K562 (cell line): ENCODE results near the gene PLCB3. TPM values are rescaled to one million over a fixed set of nuclear protein-coding genes. Genes with fewer than 3 reads are reported as not detected.

Experiments used
- CTCFL ChIP-seq: IDR thresholded peaks from 2 replicates; pipeline ENCODE4 v1.6.1; 2011; ENCODE audit warnings: borderline replicate concordance, low read depth, mild to moderate bottlenecking, moderate library complexity, low read length; ENCODE audit not compliant: insufficient read depth, poor library complexity, severe bottlenecking
- DMBX1 ChIP-seq: fragments of 250-450 bp; sonication (Bioruptor Pico); IDR thresholded peaks from 2 replicates; pipeline ENCODE4 v1.8.0; 2022; ENCODE audit warnings: inconsistent platforms, mild to moderate bottlenecking, moderate library complexity, borderline replicate concordance
- ELF4 ChIP-seq: fragments of 450-650 bp; formaldehyde crosslinking; IDR thresholded peaks from 2 replicates; pipeline ENCODE4 v1.4.0; 2022; ENCODE audit warnings: missing genetic modification characterization
- FOSL1 ChIP-seq: fragments of 200-800 bp; sonication (Bioruptor generic); conservative IDR thresholded peaks from 2 replicates; pipeline ENCODE4 v1.6.1; 2016; ENCODE audit warnings: missing genetic modification characterization, missing compliant biosample characterization
- HOXB6 ChIP-seq: fragments of 250-450 bp; sonication (Bioruptor Pico); IDR thresholded peaks from 2 replicates; pipeline ENCODE4 v1.5.1; 2022; ENCODE audit warnings: mild to moderate bottlenecking, borderline replicate concordance
- MTF1 ChIP-seq: fragments of 250-450 bp; sonication (Bioruptor Pico); IDR thresholded peaks from 2 replicates; pipeline ENCODE4 v1.9.0; 2021; ENCODE audit warnings: moderate library complexity, mild to moderate bottlenecking, inconsistent platforms, borderline replicate concordance
- NFIX ChIP-seq: fragments of 250-450 bp; sonication (Bioruptor Pico); IDR thresholded peaks from 2 replicates; pipeline ENCODE4 v1.4.0; 2020; ENCODE audit warnings: low read depth, mild to moderate bottlenecking, moderate library complexity
- NFRKB ChIP-seq: fragments of 450-650 bp; IDR thresholded peaks from 2 replicates; pipeline ENCODE4 v1.6.1; 2016; ENCODE audit warnings: low read depth
- OTX1 ChIP-seq: fragments of 450-650 bp; formaldehyde crosslinking; IDR thresholded peaks from 2 replicates; pipeline ENCODE4 v1.4.0; 2022; ENCODE audit warnings: mild to moderate bottlenecking
- PRDM10 ChIP-seq: fragments of 450-650 bp; IDR thresholded peaks from 2 replicates; pipeline ENCODE4 v1.6.1; 2018; ENCODE audit not compliant: partially characterized antibody
- TAF7 ChIP-seq: fragments of 450-650 bp; IDR thresholded peaks from 2 replicates; pipeline ENCODE4 v1.6.1; 2016; ENCODE audit warnings: missing genetic modification characterization, missing compliant biosample characterization
- YY1 ChIP-seq, 3 experiments: IDR thresholded peaks; 2 replicates each; pipeline ENCODE4 v1.6.1; 2011; ENCODE audit warnings: low read length in 2 of 3, mild to moderate bottlenecking in 2 of 3, moderate library complexity in 2 of 3, borderline replicate concordance in 1 of 3, control low read depth in 1 of 3, low read depth in 1 of 3; ENCODE audit not compliant: insufficient read depth in 3 of 3, insufficient replicate concordance in 2 of 3, control insufficient read depth in 1 of 3, insufficient read length in 1 of 3; ENCODE audit errors: extremely low read depth in 1 of 3
- ZNF639 ChIP-seq, 2 experiments: fragments of 200-800 bp in 1 of 2; sonication (Bioruptor generic) in 1 of 2; sonication (generic) in 1 of 2; formaldehyde crosslinking in 1 of 2; IDR thresholded peaks in 1 of 2; conservative IDR thresholded peaks in 1 of 2; 2 replicates each; pipeline versions ENCODE4 v1.5.0 to v1.6.1; 2016 to 2020; ENCODE audit warnings: missing compliant biosample characterization in 1 of 2, missing genetic modification characterization in 1 of 2, missing genetic modification reagents in 1 of 2
- ZNF740 ChIP-seq, 3 experiments: fragments of 200-800 bp in 1 of 3; sonication (Bioruptor generic) in 1 of 3; sonication (generic) in 1 of 3; formaldehyde crosslinking in 1 of 3; IDR thresholded peaks; 2 replicates each; pipeline versions ENCODE4 v1.6.1 to v1.8.0; 2016 to 2022; ENCODE audit warnings: mild to moderate bottlenecking in 2 of 3, missing compliant biosample characterization in 2 of 3, missing genetic modification characterization in 2 of 3, missing genetic modification reagents in 1 of 3
- polyA plus RNA-seq, 8 experiments: library from polyadenylated mRNA; depleted of rRNA in 4 of 8; stranded (reverse) in 5 of 8; unstranded in 3 of 8; fragments of >200 nt; fragmentation: Nextera tagmentation in 2 of 8; fragmentation: Illumina TruSeq in 1 of 8; extraction: Ambion mirVana in 2 of 8; extraction: Trizol in 1 of 8; gene quantifications; 2 replicates each; pipeline versions ENCODE4 v1.2.1 to v1.2.3, GENCODE V29; 2011 to 2014; ENCODE audit warnings: inconsistent platforms in 1 of 8, missing spikeins in 1 of 8
- total RNA-seq, 7 experiments: library from RNA; depleted of rRNA in 6 of 7; stranded (reverse); fragments of >200 nt in 6 of 7; fragmentation: Illumina TruSeq in 2 of 7; extraction: Trizol in 2 of 7; gene quantifications; 2 replicates each; pipeline versions ENCODE4 v1.2.1 to v1.2.3, GENCODE V29; 2011 to 2021; ENCODE audit warnings: low replicate concordance in 1 of 7

Gene PLCB3
- total and polyA plus RNA-seq, 9 of the 15 experiments (the other 6 are each of a cell fraction or from before 2014, with no cell fraction given) = 0.31 to 44.8 (median 14.6) TPM

- TF ChIP-seq DMBX1 = no peak
- no peak for TF ChIP-seq HOXB6 (CRISPR knock-in tag)
- no peak for TF ChIP-seq OTX1 (CRISPR knock-in tag)
- peak in 1 of 3 experiments; percentile 7 for TF ChIP-seq YY1 (IDR thresholded peaks at IDR 0.05; ENCODE audit: borderline replicate concordance in 1 of 3, control insufficient read depth in 1 of 3, extremely low read depth in 1 of 3, insufficient read depth in 3 of 3, insufficient read length in 1 of 3, insufficient replicate concordance in 2 of 3, low read depth in 1 of 3, low read length in 2 of 3)
- no peak for TF ChIP-seq NFIX (CRISPR knock-in tag)
- no peak for TF ChIP-seq PRDM10
- peak; percentile 74 for TF ChIP-seq FOSL1 (tag)
- no peak for TF ChIP-seq ELF4 (CRISPR knock-in tag)
- no peak for TF ChIP-seq ZNF740 (CRISPR knock-in tag; IDR thresholded peaks at IDR 0.05)
- TF ChIP-seq ZNF740 (tag; IDR thresholded peaks at IDR 0.05) = no peak
- TF ChIP-seq CTCFL = peak; percentile 90
- TF ChIP-seq NFRKB = peak; percentile 88
- TF ChIP-seq MTF1 (CRISPR knock-in tag) = no peak
- peak; percentile 51; the same call in 1 of the 2 replicates for TF ChIP-seq TAF7
- TF ChIP-seq ZNF639 (CRISPR knock-in tag; conservative IDR thresholded peaks at IDR 0.05 in 1 of 2, IDR thresholded peaks at IDR 0.05 in 1 of 2) = no peak
These were observed 53.2 kb downstream of the PLCB3 start (continued) for GRCh38 chr11:64304316-64305072.
